GM18873 (cell line): Measurements from ENCODE around the gene MAP7D2.
"Not testable (repeated sequence)": the region's sequence is repeated elsewhere in the genome, so short reads cannot be mapped to it uniquely, and the experiment has no call there.

Experiments
- ATAC-seq: cut with Tn5 transposase; IDR thresholded peaks from one replicate; pipeline ENCODE4 v1.9.1; 2021; ENCODE audit warnings: mild to moderate bottlenecking, moderate library complexity, moderate number of reproducible peaks; ENCODE audit not compliant: unreplicated experiment, low FRiP score

Gene MAP7D2

DNA sequence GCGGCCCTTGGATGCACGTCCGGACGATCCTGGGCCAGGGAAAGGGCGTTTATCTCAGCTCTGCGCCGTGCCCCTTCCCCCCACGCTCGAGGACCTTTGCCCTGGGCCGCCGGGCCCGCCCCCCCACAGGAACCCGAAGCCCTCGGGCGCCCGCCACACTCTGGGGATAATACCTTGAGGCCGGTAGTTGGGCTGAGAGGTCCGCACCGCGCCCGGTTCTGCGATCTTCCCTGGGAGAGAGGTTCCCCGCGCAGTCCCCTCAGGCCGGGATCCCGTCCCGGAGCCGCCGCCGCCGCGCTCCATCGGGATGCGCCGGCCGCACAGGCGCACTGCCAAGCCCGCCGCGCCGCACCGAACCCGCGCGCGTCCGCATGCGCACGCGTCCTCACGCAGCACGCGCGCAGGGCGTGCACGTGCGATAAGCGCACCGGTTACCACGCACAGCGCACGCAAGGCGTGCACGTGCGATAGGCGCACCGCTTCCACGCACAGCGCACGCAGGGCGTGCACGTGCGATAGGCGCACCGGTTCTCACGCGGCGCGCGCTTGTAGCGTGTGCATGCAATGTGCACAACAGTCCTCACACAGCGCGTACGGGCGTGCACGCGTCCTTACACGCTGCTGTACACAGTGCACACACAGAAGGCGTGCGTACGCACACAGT, at the start of gene MAP7D2:
MAP7D2 (minus strand) TSS at position 331 of the 664 bp plus-strand sequence; CDS start at position 303, 28 bp downstream.
- no peak for ATAC-seq

DNA sequence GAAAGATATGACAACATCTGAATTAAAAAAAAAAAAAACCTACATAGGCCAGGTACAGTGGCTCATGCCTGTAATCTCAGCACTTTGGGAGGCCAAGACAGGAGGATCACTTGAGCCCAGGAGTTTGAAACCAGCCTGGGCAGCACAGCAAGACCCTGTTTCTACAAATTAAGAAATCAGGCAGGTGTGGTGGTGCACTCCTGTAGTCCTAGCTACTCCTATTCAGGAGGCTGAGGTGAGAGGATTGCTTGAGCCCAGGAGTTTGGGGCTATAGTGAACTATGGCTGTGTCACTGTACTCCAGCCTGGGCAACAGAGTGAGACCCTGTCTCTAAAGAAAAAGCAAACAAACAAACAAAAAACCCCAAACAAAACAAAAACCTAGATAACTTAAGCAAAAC, 45.8 kb upstream of the MAP7D2 start:
- ATAC-seq = not testable (repeated sequence)

DNA sequence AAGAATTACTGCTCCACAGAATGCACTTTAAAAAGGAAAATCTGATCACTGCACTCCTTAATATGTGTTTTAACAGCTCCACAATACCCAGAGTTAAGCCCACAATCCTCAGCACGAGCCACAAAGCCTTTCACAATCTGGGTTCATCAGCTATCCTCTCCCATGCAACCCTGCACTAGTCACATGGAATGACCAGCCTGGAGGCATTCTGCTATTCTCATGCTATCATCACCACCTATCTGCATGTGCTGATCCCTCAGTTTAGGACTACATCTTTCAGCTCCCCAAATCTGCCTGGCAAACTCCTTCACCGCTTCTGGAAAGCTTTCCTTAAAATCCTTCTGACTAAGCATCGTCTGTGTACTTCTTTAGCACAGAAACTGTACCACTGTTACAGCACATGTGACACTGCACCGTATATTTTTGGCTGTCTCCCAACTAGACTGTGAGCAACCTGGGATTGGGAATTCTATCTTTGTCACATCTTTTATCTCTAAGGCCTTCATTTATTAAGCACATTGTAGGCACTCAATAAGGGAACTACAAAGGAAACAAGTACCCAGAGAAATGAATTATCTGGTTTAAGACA, 43.2 kb upstream of the MAP7D2 start:
- ATAC-seq = no peak

- ATAC-seq = no peak
Measured at GRCh38 chrX:20151689-20152088, 35.0 kb upstream of the MAP7D2 start.

- no peak for ATAC-seq
Measured at GRCh38 chrX:20149326-20149725, 32.6 kb upstream of the MAP7D2 start.

GRCh38 chrX:20147561-20147960, 30.9 kb upstream of the MAP7D2 start:
- no peak for ATAC-seq

DNA sequence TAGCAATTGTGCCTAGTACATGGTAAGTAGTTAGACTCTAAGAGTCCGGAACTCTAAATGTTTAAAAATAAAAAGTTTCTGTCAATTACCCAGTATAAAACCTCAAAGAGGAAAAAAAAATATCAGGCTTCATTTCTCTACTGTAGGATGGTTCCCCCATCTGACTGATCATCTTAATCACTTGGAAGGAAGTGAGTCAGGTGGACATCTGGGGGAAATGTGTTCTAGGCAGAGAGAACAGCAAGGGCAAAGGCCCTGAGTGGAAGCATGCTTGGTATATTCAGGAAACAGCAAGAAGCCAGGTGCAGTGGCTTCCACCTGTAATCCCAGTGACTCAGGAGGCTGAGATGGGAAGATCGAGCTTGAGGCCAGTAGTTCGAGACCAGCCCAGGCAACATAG, 27.8 kb upstream of the MAP7D2 start:
- ATAC-seq = no peak

DNA sequence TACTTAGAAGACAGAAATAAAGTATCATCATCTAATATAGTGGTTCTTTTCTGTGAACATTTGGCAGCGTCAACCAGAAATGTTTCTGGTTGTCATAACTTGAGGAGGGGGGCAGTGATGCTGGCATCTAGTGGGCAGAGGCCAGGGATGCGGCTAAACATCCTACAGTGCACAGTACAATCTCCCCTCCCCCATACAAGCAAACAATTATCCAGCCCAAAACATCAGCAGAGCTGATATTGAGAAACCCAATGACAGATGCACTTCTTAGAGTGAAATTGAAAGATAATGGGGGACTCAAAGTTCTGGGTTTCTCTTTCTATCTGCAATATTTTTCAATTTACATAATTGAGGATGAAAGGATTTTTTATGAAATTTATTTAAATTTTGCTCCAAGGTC, 26.9 kb upstream of the MAP7D2 start:
- no peak for ATAC-seq

DNA sequence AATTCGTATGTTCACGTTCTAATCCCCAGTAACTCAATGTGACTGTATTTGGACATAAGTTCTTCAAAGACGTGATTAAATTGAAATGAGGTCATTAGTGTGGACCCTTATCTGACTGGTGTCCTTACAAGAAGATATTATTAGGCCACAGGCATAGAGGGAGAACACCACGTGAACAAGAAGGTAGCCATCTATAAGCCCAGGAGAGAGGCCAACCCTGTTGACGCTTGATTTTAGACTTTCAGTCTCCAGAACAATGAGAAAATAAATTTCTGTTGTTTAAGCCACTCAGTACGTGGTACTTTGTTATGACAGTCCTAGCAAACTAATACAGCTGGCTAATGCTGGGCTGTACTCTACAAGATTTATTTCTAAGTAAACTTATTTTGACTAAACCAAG, 26.4 kb upstream of the MAP7D2 start:
- no peak for ATAC-seq

DNA sequence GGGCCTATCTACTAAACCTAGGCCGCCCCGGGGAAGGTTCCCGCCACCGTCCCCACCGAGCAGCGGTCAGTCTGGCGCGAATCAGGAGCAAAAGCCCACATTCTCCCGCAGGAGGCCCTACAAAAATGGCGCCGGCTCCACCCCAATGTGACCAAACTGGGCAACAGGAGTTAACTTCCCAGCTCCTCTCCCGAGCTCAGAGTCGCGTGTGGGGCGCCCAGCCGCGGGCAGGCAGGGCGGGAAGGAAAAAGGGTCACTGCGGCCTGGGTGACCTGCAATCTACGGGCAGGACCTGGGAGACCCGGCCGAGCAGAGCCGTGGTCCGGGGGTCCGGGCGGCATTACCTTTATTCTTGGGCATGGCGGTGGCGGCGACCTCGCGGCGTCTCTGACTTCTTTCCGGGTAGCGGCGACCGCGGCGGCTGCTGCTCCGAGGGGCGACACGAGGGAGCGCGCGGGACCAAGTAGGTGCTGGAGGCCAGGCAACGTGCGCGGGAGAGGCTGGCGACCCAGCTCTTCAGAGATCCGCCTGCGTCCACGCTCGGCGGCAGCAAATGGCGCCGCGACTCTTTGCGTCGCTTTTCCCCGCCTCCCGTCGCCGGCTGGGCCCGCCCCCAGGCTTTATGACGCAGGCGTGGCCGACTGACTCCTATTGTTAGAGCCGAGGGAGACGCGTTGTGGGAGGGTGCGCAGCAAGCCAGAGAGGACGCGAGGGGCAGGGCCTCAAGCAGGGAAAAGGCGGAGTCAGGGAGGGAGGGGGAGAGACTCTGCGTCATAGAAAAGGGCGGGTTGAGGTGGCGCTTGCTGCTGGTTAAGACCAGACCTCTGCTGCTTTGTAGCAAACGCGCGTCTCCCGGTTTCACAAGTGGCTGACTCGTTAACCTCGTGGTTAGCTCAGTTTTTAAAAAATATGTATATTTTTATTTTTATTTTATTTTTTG, 24.8 kb upstream of the MAP7D2 start, which contains the start of gene EIF1AX:
EIF1AX (minus strand) TSS at position 558 of the 940 bp plus-strand sequence; CDS start at position 360, 198 bp downstream.
- ATAC-seq = peak; percentile 99

GRCh38 chrX:20140420-20140819, 23.7 kb upstream of the MAP7D2 start:
- no peak for ATAC-seq

GRCh38 chrX:20139966-20140365, 23.3 kb upstream of the MAP7D2 start:
- ATAC-seq = no peak

- no peak for ATAC-seq
Measured at GRCh38 chrX:20135944-20136343, 19.2 kb upstream of the MAP7D2 start.

DNA sequence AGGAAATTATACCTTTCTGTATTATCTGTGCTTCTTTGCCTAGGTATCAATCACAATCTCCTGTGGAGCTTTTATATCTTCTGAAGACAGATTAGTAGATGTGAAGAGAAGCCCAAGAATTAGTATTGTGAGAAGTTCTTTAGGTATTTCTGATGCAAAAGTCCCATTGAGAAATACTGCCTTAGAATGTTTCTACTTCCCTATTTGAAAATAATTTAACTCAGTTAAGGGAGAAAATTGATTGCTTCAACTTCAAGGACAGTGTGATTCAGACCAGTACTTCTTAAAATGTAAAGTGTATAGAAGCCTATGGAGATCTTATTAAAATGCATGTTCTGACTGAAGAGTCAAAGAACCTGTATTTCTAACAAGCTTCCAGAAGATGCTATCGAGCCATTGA, 16.0 kb upstream of the MAP7D2 start:
- ATAC-seq = no peak

DNA sequence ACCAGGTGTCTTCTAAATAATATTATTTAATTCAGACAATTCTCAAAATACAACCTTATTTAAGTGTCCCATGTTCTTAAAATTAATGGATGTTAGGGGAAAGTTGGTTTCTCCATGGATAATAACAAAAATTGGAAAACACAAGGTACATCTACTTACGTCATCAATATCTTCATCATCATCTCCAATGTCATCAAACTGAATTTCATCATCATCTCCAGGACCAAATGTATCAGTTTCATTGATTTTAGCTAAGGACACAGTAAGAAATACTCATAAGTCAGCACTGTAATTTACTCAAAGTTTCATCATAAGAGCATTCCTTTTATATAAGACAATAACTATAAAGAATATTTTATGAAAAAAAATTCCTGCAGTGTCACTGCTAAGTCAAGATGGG, 13.7 kb upstream of the MAP7D2 start:
- ATAC-seq = no peak

GRCh38 chrX:20129547-20129946, 12.8 kb upstream of the MAP7D2 start:
- no peak for ATAC-seq

- ATAC-seq = no peak
Measured at GRCh38 chrX:20128670-20129069, 12.0 kb upstream of the MAP7D2 start.

DNA sequence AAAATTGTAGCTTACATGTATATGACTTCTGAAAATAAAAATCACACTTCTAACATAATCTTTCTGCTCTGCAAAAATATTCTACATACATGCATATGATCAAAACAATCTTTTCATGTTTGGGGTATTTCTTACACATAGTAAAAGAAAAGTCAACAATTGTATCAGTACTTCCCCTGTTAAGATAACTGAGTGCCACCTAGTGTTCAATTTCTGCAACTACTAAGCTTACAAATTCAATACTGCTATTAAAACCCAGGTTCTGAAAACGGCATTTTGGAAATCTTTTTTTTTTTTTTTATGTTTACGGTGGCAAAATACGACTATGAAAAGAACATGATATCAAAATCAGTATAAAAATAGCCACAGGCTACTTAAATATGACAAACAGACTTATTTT, 10.7 kb upstream of the MAP7D2 start:
- ATAC-seq = not testable (repeated sequence)

DNA sequence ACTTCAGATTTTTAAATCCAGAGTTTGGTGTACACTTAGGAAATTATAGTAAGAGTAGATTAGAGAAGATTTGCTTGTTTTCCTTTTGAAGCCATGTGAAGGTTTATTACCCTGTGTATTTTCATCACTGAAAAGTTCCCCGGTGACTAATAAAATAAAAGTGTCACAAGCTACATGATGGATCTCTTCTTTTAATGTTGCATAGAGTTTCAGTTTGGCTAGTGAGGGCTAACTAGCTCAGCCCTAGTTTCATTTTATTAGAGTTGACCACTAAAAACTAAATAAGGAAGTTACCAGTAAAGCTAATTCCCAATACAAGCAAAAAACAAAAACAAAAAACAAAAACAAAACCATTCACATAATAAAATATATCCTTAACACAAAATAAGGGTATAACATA, 10.1 kb upstream of the MAP7D2 start:
- not testable (repeated sequence) for ATAC-seq

DNA sequence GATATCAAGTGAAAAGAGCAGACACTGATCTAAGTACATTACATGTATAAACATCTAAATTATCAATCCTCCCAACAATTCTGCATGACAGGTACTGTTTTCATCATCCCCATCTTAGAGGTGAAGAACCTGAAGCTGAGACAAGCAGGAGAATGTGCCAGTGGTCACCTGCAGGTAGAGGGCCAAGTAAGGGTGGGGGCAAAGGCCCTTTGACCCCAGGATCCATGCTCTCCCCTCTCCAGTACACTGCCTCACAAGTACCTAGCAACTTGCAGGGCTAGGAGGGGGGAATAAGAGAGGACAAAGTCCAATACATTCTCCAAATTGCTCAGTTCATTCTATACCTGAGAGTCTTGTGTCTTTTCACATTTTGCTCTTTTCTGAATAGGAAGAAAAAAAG, 8.3 kb upstream of the MAP7D2 start:
- ATAC-seq = no peak
